Eye (tissue), 1 donor: Measurements from ENCODE around the gene ZNF569.
"Not testable (repeated sequence)": the region's sequence is repeated elsewhere in the genome, so short reads cannot be mapped to it uniquely, and the experiment has no call there.

Experiments used
- DNase-seq: peaks from one replicate; pipeline ENCODE4 v3.0.0-alpha.2; 2015

Gene ZNF569

DNA sequence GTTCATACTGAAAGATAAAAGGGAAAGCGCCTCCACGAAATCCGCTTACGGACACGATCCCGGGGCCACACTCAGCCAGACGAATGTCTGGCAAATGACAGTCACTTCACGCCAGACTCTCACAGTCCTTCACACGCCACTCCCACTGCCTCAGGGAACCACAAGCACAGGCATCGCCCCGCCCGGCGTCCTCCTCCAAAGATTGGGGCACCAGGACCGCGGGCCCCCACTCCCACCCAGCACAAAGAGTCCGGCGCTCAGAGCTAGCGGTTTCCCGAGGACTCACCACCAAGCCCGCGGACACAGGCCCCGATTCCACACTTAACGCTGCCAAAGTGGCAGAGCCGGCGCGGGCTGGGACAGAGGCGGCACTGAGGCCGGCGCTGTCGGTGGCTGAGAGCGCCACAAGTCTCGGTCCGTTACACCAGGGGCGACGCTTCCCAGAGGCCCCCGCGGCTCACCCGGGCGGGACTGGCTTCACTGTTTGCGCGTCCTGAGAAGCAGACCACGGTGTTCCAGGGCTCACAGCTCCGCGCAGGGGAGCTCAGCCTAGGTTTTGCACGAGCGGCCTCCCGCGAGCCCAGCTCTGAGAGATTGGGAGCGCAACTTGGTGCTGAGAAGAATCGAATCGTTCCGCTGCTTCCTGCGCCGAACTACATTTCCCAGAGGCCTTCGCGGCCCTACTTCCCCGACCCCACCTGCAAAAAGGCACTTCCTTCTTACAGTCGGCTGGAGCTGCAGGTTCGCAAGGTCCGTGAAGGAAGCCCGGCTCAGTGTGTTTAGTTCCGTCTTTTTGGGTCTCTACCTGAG lies at the start of gene ZNF569:
TSS of gene ZNF569 (minus strand) at position 647 of the 810 bp plus-strand sequence. CDS start 22,523 bp downstream, outside the sequence.
- DNase-seq, result peak; percentile 98

DNA sequence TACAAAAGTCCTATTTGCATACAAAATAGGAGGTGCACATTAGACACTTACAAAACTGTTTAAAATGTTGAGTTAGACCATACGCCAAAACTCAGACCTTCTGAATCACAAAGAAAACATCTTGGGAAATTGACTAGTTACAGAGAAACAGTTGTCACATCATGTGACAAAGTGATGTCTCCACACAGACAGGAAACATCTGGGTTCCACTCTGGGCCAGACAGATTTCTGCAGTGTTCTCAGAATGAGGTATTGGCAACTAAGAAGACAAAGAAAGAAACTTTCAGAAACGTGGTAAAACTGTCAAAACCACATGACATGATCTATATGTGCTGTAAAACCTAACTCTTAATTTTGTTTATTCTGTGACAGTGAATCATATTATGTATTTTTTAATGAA lies 46.2 kb upstream of the ZNF569 start:
- no peak for DNase-seq

DNA sequence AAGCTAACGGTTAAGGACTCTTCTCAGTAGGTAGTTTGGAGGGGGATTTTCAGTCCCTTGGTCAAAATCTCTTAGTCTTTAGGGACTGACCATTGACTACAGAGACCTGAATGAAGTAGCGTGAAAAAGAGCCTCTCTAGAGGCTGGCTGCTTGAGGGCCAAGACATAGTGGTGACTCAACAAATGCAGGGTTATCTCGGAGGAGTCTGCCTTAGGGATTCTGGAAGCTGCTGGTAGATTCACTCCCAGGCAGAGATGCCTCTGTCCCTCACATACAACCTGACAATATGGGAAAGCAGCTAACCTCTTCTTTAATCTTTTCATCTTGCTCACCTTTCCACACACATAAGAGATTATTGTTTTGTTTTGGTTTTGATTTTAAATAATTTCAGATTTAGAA lies 44.6 kb upstream of the ZNF569 start:
- no peak for DNase-seq

DNA sequence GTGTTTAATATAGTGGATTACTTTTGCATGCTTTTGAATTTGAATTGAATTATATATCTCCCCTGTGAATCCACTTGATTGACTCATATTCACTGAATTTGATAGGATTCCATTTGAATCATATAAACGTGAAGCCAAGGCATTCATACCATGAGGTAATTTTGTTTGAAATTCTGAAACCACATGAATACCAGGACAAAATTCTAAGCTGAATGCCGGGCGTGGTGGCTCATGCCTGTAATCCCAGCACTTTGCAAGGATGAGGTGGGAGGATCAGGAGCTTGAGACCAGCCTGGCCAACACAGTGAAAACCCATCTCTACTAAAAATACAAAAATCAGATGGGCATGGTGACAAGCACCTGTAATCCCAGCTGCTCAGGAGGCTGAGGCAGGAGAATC lies 43.9 kb upstream of the ZNF569 start:
- no peak for DNase-seq

DNA sequence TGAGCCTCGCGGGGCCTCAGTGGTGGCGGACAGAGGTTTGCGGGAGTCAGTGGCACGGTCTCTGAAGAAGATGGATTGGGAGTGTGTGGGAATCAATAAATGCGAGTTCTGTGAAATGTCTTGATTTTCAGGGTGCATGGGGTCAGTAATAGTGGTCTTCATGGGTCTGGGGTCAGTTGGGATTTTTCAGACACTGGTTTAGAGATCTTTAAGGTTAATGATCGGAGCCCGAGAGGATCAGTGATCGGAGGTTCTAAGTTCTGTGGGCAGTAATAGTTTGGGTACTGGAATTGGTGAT lies 39.9 kb upstream of the ZNF569 start:
- no peak for DNase-seq

DNA sequence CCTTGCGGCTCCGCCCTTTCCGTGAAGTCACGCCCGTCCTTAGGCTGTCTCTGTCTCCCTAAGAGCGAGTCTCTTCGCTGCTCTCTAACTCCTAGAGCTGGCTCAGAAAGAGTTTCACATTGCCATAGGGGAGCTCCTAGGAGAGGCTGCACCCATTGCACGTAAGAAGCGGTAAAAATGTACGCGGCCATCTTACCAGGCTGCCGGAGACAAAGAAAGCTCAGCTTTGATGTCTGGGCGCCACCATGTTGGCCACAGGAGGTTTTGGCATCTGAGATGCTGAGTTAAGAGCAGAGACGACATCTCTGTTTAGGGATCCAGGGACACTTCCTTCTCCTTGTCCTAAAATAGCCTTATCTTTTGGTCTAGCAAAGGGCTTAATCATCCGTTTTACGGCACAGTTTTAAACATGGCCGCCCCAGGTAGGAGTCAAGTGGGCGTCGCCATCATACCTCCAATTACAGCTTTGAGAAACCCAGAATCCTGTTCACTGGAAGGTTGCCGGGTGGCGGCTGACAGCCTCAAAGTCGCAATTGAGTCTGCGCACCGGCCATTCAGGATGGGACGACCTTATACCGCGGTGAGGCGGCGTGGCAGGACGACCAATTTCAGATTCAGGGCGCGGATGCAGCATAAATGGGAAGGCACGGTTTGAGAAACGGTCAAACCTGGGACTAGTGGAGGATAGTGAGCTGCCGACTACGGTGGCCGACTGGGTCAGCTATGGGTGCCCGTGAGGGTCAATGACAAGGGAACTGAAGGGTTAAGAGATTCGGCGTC lies 39.3 kb upstream of the ZNF569 start, which contains the start of gene ZNF793:
TSS of gene ZNF793 (plus strand) at position 553 of the 780 bp plus-strand sequence. CDS start 16,501 bp downstream, outside the sequence.
- peak; percentile 97 for DNase-seq

DNA sequence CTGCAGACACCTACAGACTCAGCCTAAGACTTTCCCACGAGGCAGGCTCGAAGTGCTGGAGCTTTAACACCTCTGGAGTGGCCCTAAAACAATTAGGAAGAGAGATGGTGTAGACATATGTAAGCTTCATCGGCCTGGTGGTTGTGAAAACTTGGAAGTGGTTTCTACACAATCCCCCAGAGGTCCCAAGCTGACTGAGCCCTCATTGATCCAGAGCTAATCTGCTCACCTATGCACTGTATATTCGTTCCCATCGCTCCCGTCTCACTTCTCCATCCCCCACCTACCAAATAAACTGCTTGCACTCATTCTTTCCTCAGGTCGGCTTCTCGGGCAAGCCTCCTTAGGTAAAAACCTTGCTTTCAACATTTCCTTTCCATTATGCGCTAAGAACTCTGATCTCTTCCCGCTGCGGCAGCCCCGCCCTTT lies 38.7 kb upstream of the ZNF569 start:
- no peak for DNase-seq

DNA sequence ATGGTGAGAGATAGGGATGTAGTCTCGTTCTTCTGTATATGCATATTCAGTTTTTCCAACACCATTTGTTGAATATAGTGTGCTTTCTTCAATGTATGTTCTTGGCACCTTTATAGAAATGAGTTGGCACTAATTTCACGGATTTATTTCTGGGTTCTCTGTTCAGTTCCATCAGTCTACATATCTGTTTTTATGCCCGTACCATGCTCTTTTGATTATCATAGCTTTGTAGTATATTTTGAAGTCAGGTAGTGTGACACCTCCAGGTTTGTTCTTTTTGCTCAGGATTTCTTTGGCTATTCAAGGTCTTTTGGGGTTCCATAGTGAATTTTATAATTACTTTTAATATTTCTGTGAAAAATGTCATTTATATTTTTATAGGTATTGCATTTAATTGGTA lies 25.0 kb upstream of the ZNF569 start:
- DNase-seq, result no peak

DNA sequence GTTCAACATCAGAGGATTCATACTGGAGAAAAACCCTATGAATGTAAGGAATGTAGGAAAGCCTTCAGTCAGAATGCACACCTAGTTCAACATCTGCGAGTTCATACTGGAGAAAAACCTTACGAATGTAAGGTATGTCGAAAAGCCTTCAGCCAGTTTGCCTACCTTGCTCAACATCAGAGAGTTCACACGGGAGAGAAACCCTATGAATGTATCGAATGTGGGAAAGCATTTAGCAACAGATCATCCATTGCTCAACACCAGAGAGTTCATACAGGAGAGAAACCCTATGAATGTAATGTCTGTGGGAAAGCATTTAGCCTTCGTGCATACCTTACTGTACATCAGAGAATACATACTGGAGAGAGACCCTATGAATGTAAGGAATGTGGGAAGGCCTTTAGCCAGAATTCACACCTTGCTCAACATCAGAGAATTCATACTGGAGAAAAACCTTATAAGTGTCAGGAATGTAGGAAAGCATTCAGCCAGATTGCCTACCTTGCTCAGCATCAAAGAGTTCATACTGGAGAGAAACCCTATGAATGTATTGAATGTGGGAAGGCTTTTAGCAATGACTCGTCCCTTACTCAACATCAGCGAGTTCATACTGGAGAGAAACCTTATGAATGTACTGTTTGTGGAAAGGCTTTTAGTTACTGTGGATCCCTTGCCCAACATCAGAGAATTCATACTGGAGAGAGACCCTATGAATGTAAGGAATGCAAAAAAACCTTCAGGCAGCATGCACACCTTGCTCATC lies 17.3 kb upstream of the ZNF569 start:
- DNase-seq, result no peak

DNA sequence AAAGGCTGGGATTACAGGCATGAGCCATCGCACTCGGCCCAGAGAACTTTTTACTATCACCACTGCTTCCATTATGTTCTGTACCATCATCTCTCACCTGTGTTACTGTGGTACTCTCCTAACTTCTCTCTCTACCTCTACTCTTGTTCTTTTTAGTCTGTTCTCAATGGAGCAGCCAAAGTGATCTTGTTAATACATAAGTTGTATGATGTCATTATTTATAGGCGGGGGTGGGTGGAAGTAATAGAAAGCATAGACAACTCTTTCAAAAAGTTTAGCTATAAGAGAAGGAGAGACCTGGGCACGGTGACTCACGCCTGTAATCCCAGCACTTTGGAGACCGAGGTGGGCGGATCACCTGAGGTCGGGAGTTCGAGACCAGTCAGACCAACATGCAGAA lies 4.9 kb upstream of the ZNF569 start:
- DNase-seq, result no peak

DNA sequence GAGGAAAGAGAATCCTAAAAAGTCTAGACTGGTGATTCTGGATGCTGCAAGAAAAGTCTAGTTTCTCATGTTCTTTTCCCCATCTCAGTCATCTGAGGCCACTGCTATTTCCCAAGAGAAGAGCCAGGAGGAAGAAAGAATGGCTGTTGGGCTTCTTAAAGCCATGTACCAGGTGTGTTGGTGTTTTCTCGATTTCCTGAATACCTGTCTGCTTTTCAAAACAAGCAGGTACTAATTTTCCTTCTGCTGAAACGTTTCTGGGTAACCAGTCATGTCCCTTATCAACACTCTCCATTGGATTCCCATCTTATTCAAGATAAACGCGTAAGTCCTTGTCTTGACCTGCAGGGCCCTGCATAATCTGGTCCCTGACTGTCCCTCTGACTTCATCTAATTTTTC lies 3.0 kb upstream of the ZNF569 start:
- DNase-seq, result no peak

DNA sequence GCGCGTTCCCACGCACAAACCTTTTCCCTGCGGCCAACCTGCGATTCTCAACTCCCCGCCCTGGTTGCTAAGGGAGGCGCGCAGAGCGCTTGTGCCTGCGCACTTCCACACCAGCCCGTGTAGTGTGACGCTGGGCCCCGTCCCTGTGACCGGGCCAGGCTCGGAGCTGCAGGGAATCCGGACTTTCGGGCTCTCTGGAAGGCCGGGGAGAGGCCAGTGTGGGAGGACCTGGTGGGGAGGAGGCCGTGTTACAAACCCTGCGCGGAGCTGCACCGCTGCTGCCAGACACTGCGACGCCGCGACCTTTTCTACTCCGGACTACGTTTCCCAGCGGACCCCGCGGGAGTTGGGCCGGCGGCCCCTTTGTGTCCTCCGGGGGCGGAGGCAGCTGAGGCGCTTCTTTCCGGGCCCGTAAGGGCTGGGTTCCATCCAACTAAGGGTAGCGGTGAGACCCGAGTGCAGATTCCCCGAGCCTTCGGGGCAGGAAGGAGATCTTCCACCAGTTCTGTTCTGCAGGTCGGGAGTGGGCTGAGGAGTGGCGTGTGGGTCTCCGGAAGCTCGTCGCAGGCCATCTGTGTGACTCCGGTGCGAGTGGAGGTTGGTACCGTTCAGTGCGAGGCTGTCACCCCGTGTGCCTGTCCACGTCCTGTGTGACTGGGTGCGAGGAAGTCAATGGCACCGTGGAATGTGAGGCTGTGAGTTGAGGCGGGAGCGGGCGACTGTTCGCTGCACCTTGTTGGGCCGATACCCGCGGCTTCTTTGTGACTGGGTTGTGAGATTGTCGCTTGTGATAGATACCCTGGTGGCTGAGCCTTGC lies 1.9 kb upstream of the ZNF569 start, which contains the start of gene ZNF570:
TSS of gene ZNF570 (plus strand) at position 396 of the 817 bp plus-strand sequence. CDS start 999 bp downstream, outside the sequence.
- DNase-seq, result peak; percentile 97

DNA sequence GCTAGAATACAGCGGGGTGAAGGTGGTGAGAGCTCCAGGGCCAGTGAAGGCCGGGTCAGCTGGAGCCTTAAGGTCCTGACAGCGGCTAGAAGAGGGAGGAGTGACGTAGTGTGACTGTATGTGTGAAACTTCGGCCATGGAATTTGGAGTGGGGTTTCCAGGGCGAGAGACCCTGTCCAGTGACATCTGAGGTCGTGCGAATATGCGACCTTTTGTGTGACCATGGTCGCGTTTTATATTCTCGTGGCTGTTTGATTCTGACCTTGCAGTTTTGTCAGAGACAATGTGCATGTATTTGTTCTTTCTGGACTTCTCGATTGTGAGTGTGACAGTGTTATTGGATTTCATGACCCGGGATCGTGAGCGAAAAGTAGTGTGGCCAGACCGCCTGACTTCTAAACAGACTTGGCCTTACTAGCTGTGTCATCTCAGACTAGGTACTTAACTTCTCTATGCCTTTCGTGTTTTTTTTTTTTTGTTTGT lies 405 bp upstream of the ZNF569 start:
- DNase-seq, result no peak

DNA sequence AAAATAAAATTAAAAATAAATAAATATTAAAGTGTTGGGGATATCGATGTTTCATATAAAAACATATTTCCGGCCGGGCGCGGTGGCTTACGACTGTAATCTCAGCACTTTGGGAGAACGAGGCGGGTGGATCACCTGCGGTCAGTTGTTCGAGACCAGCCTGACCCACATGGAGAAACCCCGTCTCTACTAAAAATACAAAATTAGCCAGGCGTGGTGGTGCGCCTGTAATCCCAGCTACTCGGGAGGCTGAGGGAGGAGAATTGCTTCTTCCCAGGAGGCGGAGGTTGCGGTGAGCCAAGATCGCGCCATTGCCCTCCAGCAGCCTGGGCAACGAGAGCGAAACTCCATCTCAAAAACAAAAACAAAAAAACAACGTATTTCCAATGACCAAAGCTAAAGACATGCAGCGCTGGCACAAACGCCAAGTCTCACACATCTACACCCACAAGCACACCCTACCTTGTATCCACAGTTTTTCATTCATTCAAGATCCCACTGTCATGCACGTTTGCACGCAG lies 907 bp downstream of the ZNF569 start:
- peak; percentile 5 for DNase-seq

DNA sequence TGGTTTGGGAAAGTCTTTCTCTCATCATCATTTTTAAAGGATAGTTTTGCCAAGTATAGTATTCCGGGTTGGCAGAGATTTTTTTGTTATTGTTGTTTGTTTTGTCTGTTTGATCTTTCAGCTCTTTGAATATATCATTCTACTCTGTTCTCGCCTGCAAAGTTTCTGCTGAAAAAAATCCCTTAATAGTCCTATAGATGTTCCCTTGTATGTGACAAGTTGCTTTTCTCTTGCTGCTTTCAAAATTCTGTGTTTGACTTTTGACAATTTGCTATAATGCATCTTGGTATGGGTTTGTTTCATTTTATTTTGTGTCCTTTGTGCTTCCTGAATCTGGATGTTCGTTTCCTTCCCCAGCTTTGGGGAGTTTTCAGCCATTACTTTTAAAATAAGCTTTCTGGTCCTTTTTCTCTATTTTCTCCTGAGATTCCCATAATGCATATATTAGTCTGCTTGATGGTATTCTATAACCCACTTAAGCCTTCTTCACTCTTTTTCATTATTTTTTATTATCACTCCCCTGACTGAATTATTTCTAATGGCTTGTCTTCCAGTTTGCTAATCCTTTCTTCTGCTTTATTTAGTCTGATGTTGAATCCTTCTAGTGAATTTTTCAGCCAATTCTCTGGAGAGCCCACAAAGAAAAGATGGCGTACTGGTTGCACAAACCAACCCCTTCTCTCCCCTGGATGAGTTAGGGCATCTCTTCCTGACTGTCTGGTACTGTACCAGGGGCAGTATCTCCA lies 14.6 kb downstream of the ZNF569 start:
- DNase-seq, result peak; percentile 7

DNA sequence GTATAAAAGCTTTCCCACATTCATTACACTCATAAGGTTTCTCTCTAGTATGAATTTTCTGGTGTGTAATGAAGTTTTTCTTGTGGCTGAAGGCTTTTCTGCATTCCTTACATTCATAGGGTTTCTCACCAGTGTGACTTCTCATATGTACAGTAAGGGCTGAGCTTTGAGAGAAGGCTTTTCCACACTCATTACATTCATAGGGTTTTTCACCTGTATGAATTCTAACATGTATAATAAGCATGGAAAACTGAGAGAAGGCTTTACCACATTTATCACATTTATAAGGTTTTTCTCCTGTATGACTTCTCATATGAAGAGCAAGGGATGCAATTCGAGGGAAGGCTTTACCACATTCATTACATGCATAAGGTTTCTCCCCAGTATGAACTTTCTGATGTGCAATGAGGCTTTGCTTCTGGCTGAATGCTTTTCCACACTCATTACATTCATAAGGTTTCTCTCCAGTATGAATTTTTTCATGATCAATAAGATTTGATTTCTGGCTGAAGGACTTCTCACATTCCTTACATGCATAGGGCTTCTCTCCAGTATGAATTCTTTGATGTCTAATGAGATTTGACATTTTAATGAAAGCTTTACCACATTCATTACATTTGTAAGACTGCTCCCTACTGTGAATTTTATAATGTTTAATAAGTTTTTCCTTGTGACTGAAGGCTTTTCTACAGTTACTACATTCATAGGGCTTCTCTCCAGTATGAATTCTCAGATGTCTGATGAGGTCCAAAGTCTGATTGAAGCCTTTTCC lies 53.7 kb downstream of the ZNF569 start:
- no peak for DNase-seq

DNA sequence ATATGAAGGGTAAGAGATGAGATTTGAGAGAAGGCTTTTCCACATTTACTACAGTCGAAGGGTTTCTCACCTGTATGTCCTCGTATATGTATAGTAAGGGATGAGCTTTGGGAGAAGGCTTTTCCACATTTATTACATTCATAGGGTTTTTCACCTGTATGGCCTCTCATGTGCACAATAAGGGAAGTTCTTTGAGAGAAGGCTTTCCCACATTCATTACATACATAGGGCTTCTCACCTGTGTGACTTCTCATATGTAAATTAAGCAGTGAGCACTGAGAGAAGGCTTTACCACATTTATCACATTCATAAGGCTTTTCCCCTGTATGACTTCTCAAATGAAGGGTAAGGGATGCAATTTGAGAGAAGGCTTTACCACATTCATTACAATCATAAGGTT lies 54.5 kb downstream of the ZNF569 start:
- no peak for DNase-seq

DNA sequence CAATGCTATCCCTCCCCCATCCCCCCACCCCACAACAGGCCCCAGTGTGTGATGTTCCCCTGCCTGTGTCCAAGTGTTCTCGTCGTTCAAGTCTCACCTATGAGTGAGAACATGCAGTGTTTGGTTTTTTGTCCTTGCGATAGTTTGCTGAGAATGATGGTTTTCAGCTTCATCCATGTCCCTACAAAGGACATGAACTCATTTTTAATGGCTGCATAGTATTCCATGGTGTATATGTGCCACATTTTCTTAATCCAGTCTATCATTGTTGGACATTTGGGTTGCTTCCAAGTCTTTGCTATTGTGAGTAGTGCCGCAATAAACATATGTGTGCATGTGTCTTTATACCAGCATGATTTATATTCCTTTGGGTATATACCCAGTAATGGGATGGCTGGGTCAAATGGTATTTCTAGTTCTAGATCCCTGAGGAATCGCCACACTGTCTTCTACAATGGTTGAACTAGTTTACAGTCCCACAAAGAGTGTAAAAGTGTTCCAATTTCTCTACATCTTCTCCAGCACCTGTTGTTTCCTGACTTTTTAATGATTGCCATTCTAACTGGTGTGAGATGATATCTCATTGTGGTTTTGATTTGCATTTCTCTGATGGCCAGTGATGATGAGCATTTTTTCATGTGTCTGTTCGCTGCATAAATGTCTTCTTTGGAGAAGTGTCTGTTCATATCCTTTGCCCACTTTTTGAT lies 61.0 kb downstream of the ZNF569 start:
- not testable (repeated sequence) for DNase-seq

DNA sequence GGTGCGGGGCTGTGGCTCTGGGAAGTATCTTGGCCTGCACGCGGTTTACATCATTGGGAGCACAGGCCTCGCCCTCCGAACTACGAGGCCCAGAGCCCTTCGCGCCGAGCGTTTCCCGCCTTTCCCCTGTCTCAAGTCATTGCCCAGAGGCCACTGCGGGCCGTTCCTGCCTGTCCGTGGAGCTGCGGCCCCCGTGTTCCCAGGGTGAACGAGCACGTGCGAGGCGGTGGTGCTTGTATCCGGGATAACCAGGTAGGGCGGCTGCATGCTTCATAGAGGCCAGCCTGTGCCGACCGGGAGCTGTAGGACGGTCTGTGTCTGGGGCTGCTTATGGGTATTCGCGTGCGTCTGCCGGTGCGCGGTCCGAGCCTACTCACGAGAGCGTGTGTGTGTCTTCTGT lies 63.8 kb downstream of the ZNF569 start:
- no peak for DNase-seq

DNA sequence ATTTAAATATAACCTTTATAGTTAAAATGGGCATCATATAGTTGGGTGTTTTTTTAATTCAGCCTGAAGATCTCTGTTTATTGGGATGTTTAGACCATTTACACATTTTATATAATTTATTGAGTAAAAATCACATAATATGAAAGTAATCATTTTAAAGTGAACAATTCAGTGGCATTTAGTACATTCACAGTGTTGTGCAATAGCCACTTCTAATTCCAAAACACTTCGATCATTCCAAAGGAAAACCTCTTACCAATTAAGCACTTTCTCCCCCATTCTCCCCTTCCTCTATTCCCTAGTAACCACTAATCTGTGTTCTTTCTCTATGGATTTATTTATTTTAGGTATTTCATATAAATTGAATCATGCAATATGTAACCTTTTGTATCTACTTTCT lies 66.2 kb downstream of the ZNF569 start:
- no peak for DNase-seq
